ENCODE data around the gene CCDC86. TPM values are rescaled to one million over a fixed set of nuclear protein-coding genes. Genes with fewer than 3 reads are reported as not detected.

Gene CCDC86
- total RNA-seq, 4 donors from 2014 or later = 19.2 to 43.8 (median 21.8) TPM

GRCh38 chr11:60887556-60887955 lies 45.6 kb downstream of the CCDC86 start:
- H3K4me3 ChIP-seq (ENCODE audit: low read depth, poor library complexity, severe bottlenecking) = no peak overlapping the region
- peak in 1 of 2 donors; percentile 76 for DNase-seq (ENCODE audit: low spot score in 2 of 2)
- 66 to 67% methylated on average over 5 of the region's 5 CpGs for WGBS, 2 donors
- TF ChIP-seq CTCF (IDR thresholded peaks at IDR 0.05) = no peak
- no peak for TF ChIP-seq POLR2A (IDR thresholded peaks at IDR 0.05)
- intact Hi-C loops (cut with DNase I; ENCODE audit: low total_unique reads) = no loop called here

GRCh38 chr11:60889869-60890311 lies 48.0 kb downstream of the CCDC86 start:
- TF ChIP-seq CTCF (IDR thresholded peaks at IDR 0.05) = no peak
- TF ChIP-seq POLR2A (IDR thresholded peaks at IDR 0.05) = no peak
- no peak overlapping the region for H3K4me3 ChIP-seq (ENCODE audit: low read depth, poor library complexity, severe bottlenecking)
- 59 to 63% methylated on average over 6 of the region's 6 CpGs for WGBS, 2 donors
- peak in 1 of 2 donors; percentile 67 for DNase-seq (ENCODE audit: low spot score in 2 of 2)
- intact Hi-C loops (cut with DNase I; ENCODE audit: low total_unique reads) = no loop called here

- 48 to 62% methylated on average over 5 of the region's 5 CpGs for WGBS, 2 donors
- intact Hi-C loops (cut with DNase I; ENCODE audit: low total_unique reads) = no loop called here
- TF ChIP-seq POLR2A (IDR thresholded peaks at IDR 0.05) (no peak), CTCF (IDR thresholded peaks at IDR 0.05) (no peak)
- DNase-seq (ENCODE audit: low spot score in 2 of 2) = peak in 1 of 2 donors; percentile 63
- no peak overlapping the region for H3K4me3 ChIP-seq (ENCODE audit: low read depth, poor library complexity, severe bottlenecking)
Measured at GRCh38 chr11:60890696-60891095, 48.8 kb downstream of the CCDC86 start.

DNA sequence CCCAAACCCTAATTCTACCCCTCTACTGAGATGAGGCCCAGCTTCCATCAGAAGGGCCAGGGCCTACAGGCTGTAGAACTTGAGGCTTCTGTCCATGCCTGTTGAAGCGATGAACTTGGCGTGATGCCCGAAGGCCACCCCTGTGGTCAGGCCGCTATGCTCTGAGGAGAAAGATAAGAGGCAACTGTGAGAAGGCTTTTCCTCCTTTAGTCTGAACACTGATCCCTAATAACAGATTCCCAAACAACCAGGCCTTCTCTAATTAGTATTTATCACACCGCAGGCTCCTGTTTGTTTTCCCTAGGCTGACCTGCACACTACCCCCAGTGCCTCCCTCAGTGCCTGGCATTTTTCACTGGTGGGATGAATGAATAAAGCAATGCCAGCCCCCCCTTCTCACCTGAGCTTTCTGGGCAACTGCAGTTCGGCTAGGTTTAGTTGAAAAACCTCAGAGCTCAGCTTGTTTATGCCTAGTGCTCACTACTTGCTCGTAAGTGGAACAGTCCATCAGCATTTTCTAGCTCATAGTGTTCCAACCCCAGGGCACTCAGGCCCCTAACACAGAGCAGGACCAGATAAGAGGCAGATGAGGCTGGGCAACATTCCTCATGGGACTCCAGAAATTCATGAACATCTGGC lies 49.3 kb downstream of the CCDC86 start:
- peak in 1 of 2 donors; percentile 78 for DNase-seq (ENCODE audit: low spot score in 2 of 2)

DNA sequence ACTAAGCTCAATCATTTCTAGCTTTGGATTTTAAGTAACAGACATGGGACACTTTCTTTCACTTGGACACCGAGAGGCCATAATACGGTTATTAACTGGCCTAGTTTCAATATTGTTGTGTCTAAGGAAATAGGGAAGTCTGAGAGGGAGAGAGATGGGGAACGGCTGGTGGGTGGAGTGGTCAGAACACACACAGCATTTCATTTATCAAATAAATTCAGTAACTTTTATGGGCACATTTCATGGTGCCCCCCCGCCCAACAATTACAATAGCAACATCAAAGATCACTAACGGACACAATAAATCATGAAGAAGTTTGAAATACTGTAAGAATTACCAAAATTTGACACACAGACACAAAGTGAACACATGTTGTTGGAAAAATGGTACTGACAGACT lies 53.8 kb downstream of the CCDC86 start:
- TF ChIP-seq CTCF (IDR thresholded peaks at IDR 0.05) (no peak), POLR2A (IDR thresholded peaks at IDR 0.05) (no peak)
- WGBS, 2 donors = 75 to 81% methylated on average over 5 of the region's 5 CpGs
- intact Hi-C loops (cut with DNase I; ENCODE audit: low total_unique reads) = no loop called here
- H3K4me3 ChIP-seq (ENCODE audit: low read depth, poor library complexity, severe bottlenecking) = no peak overlapping the region
- DNase-seq (ENCODE audit: low spot score in 2 of 2) = no peak

More for the DNA sequence above, 49.3 kb downstream of the CCDC86 start:
- TF ChIP-seq CTCF (IDR thresholded peaks at IDR 0.05) = no peak
- no peak for TF ChIP-seq POLR2A (IDR thresholded peaks at IDR 0.05)
- no peak overlapping the region for H3K4me3 ChIP-seq (ENCODE audit: low read depth, poor library complexity, severe bottlenecking)
- intact Hi-C loops (cut with DNase I; ENCODE audit: low total_unique reads) = no loop called here
- 86 to 94% methylated on average over 7 of the region's 7 CpGs for WGBS, 2 donors

- intact Hi-C loops (cut with DNase I; ENCODE audit: low total_unique reads) = no loop called here
- no peak for DNase-seq (ENCODE audit: low spot score in 2 of 2)
- 90 to 91% methylated on average over 4 of the region's 4 CpGs for WGBS, 2 donors
- no peak overlapping the region for H3K4me3 ChIP-seq (ENCODE audit: low read depth, poor library complexity, severe bottlenecking)
- TF ChIP-seq CTCF (IDR thresholded peaks at IDR 0.05) (no peak), POLR2A (IDR thresholded peaks at IDR 0.05) (no peak)
Measured at GRCh38 chr11:60897496-60897895, 55.6 kb downstream of the CCDC86 start.
